ENCODE data around the gene MAP3K5. TPM values are rescaled to one million over a fixed set of nuclear protein-coding genes. Genes with fewer than 3 reads are reported as not detected.

The MAP3K5 gene
- total and polyA plus RNA-seq, 2 of the 8 experiments (the other 6 are each of a cell fraction or from before 2014, with no cell fraction given): 0.63 to 2.6 TPM

GRCh38 chr6:136772685-136773472, 19.4 kb downstream of the MAP3K5 start (continued):
- TF ChIP-seq USF2 (IDR thresholded peaks at IDR 0.05; ENCODE audit: low read length) (peak; percentile 49; the same call in 1 of the 2 replicates), TEAD4 (IDR thresholded peaks at IDR 0.05; ENCODE audit: low read depth, low read length) (peak; percentile 76), CREB1 (IDR thresholded peaks at IDR 0.05) (no peak), SAP30 (IDR thresholded peaks at IDR 0.05; ENCODE audit: insufficient read depth, insufficient replicate concordance, low read length) (no peak), POLR2A (IDR thresholded peaks at IDR 0.05; ENCODE audit: control extremely low read depth in 1 of 2, low read depth in 2 of 2, low read length in 2 of 2) (peak in 1 of 2 experiments; percentile 28; a peak in 1 of 3 replicates), GABPA (IDR thresholded peaks at IDR 0.05; ENCODE audit: borderline replicate concordance, insufficient read depth, low read length) (no peak), RBBP5 (IDR thresholded peaks at IDR 0.05; ENCODE audit: borderline replicate concordance, low read depth, low read length) (no peak), JUND (IDR thresholded peaks at IDR 0.05; ENCODE audit: low read length) (0 out of 2 replicates have a peak, but pooled peaks have one; percentile 54), ATF2 (IDR thresholded peaks at IDR 0.05; ENCODE audit: low read length) (peak; percentile 77; the same call in 1 of the 2 replicates), MAX (IDR thresholded peaks at IDR 0.05) (peak; percentile 96)

Measured in H1 (cell line).